Measurements from ENCODE around the gene PGAP3.

The PGAP3 gene

DNA sequence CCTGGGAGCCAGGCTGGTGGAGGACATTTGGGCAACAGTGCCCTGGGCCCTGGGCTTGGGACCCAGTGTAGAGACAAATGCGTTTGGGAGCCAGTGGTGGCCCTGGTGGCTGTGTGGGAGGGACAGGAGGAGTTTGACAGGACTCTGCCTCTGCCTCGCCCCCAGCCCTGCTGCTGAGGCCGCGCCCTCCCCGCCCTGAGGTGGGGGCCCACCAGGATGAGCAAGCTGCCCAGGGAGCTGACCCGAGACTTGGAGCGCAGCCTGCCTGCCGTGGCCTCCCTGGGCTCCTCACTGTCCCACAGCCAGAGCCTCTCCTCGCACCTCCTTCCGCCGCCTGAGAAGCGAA, 34.6 kb downstream of the PGAP3 start (continued):
- TF ChIP-seq ZFHX2 (tag by site-specific recombination; conservative IDR thresholded peaks at IDR 0.05), result peak; percentile 7; the same call in 1 of the 2 replicates
- TF ChIP-seq KLF1 (tag by site-specific recombination; IDR thresholded peaks at IDR 0.05), result peak; percentile 87
- no peak for TF ChIP-seq ZNF707 (tag by site-specific recombination; IDR thresholded peaks at IDR 0.05)
- TF ChIP-seq, protein P1, sequence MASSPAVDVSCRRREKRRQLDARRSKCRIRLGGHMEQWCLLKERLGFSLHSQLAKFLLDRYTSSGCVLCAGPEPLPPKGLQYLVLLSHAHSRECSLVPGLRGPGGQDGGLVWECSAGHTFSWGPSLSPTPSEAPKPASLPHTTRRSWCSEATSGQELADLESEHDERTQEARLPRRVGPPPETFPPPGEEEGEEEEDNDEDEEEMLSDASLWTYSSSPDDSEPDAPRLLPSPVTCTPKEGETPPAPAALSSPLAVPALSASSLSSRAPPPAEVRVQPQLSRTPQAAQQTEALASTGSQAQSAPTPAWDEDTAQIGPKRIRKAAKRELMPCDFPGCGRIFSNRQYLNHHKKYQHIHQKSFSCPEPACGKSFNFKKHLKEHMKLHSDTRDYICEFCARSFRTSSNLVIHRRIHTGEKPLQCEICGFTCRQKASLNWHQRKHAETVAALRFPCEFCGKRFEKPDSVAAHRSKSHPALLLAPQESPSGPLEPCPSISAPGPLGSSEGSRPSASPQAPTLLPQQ (tag by site-specific recombination; IDR thresholded peaks at IDR 0.05), result 0 out of 2 replicates have a peak, but pooled peaks have one; percentile 19
- no peak for TF ChIP-seq ZNF311 (tag by site-specific recombination; IDR thresholded peaks at IDR 0.05; ENCODE audit: borderline replicate concordance)
- no peak for TF ChIP-seq ZBTB17 (tag by site-specific recombination; IDR thresholded peaks at IDR 0.05)
- no peak for TF ChIP-seq ZNF664 (tag by site-specific recombination; IDR thresholded peaks at IDR 0.05)
- TF ChIP-seq ZFP69B (tag by site-specific recombination; IDR thresholded peaks at IDR 0.05), result peak; percentile 22; the same call in 1 of the 2 replicates

DNA sequence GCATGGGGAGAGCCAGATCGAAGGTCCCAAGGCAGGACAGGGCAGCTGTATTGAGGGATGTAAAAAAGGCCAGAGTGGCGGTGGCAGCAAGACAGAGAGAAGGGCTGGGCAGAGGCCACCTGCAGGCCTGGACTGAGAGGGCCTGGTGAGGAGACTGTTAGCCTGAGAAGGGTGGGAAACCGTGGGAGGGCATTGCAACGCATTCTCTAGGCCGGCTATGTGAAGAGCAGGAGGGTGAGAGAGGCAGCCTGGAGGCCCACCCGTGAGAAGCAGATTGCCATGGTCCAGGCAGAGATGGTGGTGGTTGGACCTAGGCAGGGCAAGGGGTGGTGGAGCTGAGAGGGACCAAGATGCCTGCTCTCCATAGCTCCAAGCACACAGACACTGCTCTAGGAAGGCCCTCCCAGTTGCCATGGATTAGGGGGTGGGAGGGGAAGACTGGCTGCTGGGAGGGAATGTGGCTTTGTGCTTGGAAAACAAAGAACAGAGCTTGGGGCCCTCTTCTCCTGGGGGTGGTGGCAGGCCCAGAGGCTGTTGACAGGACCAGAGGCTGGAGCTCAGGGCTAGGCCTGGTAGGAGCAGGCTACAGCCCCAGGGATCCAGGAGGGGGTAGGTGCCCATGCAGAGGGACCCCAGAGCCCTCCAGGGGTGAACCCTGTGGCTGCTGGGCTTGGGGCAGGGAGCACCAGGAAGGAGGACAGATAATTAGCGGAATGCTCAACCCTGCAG, 35.1 kb downstream of the PGAP3 start:
- ChIA-PET POLR2A (interaction anchor here (1.2 to 1.6 kb wide), 3 partner anchors 15 to 35 kb away, joined by 4 to 5 read pairs (median 4); partner anchors contain the start of gene PGAP3), CTCF (interaction anchor here (0.5 to 11.9 kb wide), 21 partner anchors 11 to 447 kb away, joined by 3 to 220 read pairs (median 6); partner anchors contain the start of genes MIEN1, PNMT, PPP1R1B and STARD3)
- H3K4me3 ChIP-seq (ENCODE audit: low read depth, low read length), result no peak overlapping the region
- no peaks in the 10 kb centered on the region for H3K9me3 ChIP-seq (ENCODE audit: control insufficient read depth, insufficient read depth, low read depth, low read length)
- peak overlapping the region; percentile 6 for H3K27ac ChIP-seq (ENCODE audit: extremely low read depth, low read depth, low read length)
- H3K4me1 ChIP-seq (ENCODE audit: control insufficient read depth, insufficient read depth, low read length), result peaks cover 2% of the 10 kb centered on the region; the same call in 1 of the 2 replicates
- H3K36me3 ChIP-seq (ENCODE audit: control insufficient read depth in 2 of 2, insufficient read depth in 1 of 2, low read length in 2 of 2), result peaks cover 0 to 19% of the 10 kb centered on the region in 2 experiments; a peak in 2 of 3 replicates
- TF ChIP-seq ZNF157 (tag by site-specific recombination; IDR thresholded peaks at IDR 0.05) (no peak), ZBTB48 (tag by site-specific recombination; IDR thresholded peaks at IDR 0.05) (0 out of 2 replicates have a peak, but pooled peaks have one; percentile 16), ZNF132 (tag by site-specific recombination; IDR thresholded peaks at IDR 0.05; ENCODE audit: borderline replicate concordance) (no peak), ZBTB20 (tag by site-specific recombination; IDR thresholded peaks at IDR 0.05) (0 out of 2 replicates have a peak, but pooled peaks have one; percentile 32), ZFHX2 (tag by site-specific recombination; conservative IDR thresholded peaks at IDR 0.05) (peak; percentile 71), ZNF335 (tag by site-specific recombination; conservative IDR thresholded peaks at IDR 0.05) (peak; percentile 66; the same call in 1 of the 2 replicates), SP2 (tag by site-specific recombination; IDR thresholded peaks at IDR 0.05) (peak; percentile 51), ZNF341 (tag by site-specific recombination; IDR thresholded peaks at IDR 0.05; ENCODE audit: low read depth) (peak; percentile 45), EGR2 (tag by site-specific recombination; IDR thresholded peaks at IDR 0.05; ENCODE audit: low read depth) (peak; percentile 62), ZNF423 (tag by site-specific recombination; IDR thresholded peaks at IDR 0.05) (no peak), SP7 (tag by site-specific recombination; IDR thresholded peaks at IDR 0.05) (no peak), ZNF138 (tag by site-specific recombination; IDR thresholded peaks at IDR 0.05; ENCODE audit: borderline replicate concordance) (no peak), ZNF16 (tag by site-specific recombination; IDR thresholded peaks at IDR 0.05; ENCODE audit: low read depth) (no peak), ZNF223 (tag by site-specific recombination; IDR thresholded peaks at IDR 0.05) (no peak), ZNF292 (tag by site-specific recombination; IDR thresholded peaks at IDR 0.05; ENCODE audit: borderline replicate concordance, low read depth) (no peak), ZNF600 (tag by site-specific recombination; IDR thresholded peaks at IDR 0.05) (peak; percentile 76), BCL11A (tag by site-specific recombination; IDR thresholded peaks at IDR 0.05; ENCODE audit: low read depth) (no peak), ZFP3 (tag by site-specific recombination; IDR thresholded peaks at IDR 0.05; ENCODE audit: low read depth) (no peak), ZNF623 (tag by site-specific recombination; IDR thresholded peaks at IDR 0.05) (no peak), GLIS1 (tag by site-specific recombination; IDR thresholded peaks at IDR 0.05) (peak; percentile 54; the same call in 1 of the 2 replicates), ZBTB8A (tag by site-specific recombination; IDR thresholded peaks at IDR 0.05) (peak; percentile 29; the same call in 1 of the 2 replicates), ZNF350 (tag by site-specific recombination; IDR thresholded peaks at IDR 0.05) (no peak)
- TF ChIP-seq, protein P2, sequence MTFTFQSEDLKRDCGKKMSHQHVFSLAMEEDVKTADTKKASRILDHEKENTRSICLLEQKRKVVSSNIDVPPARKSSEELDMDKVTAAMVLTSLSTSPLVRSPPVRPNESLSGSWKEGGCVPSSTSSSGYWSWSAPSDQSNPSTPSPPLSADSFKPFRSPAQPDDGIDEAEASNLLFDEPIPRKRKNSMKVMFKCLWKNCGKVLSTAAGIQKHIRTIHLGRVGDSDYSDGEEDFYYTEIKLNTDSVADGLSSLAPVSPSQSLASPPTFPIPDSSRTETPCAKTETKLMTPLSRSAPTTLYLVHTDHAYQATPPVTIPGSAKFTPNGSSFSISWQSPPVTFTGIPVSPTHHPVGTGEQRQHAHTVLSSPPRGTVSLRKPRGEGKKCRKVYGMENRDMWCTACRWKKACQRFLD (tag by site-specific recombination; IDR thresholded peaks at IDR 0.05), result no peak
- TF ChIP-seq, protein P3, sequence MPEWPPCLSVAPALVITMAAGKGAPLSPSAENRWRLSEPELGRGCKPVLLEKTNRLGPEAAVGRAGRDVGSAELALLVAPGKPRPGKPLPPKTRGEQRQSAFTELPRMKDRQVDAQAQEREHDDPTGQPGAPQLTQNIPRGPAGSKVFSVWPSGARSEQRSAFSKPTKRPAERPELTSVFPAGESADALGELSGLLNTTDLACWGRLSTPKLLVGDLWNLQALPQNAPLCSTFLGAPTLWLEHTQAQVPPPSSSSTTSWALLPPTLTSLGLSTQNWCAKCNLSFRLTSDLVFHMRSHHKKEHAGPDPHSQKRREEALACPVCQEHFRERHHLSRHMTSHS (tag by site-specific recombination; IDR thresholded peaks at IDR 0.05), result no peak
- TF ChIP-seq, protein P4, sequence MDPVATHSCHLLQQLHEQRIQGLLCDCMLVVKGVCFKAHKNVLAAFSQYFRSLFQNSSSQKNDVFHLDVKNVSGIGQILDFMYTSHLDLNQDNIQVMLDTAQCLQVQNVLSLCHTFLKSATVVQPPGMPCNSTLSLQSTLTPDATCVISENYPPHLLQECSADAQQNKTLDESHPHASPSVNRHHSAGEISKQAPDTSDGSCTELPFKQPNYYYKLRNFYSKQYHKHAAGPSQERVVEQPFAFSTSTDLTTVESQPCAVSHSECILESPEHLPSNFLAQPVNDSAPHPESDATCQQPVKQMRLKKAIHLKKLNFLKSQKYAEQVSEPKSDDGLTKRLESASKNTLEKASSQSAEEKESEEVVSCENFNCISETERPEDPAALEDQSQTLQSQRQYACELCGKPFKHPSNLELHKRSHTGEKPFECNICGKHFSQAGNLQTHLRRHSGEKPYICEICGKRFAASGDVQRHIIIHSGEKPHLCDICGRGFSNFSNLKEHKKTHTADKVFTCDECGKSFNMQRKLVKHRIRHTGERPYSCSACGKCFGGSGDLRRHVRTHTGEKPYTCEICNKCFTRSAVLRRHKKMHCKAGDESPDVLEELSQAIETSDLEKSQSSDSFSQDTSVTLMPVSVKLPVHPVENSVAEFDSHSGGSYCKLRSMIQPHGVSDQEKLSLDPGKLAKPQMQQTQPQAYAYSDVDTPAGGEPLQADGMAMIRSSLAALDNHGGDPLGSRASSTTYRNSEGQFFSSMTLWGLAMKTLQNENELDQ (tag by site-specific recombination; IDR thresholded peaks at IDR 0.05; ENCODE audit: low read depth), result no peak

Measured in HEK293 (cell line).